ENCODE data around the gene HOXA11. TPM values are rescaled to one million over a fixed set of nuclear protein-coding genes. Genes with fewer than 3 reads are reported as not detected.

The HOXA11 gene
- polyA plus RNA-seq, 3 donors: 33.0 to 35.3 (median 34.6) TPM

DNA sequence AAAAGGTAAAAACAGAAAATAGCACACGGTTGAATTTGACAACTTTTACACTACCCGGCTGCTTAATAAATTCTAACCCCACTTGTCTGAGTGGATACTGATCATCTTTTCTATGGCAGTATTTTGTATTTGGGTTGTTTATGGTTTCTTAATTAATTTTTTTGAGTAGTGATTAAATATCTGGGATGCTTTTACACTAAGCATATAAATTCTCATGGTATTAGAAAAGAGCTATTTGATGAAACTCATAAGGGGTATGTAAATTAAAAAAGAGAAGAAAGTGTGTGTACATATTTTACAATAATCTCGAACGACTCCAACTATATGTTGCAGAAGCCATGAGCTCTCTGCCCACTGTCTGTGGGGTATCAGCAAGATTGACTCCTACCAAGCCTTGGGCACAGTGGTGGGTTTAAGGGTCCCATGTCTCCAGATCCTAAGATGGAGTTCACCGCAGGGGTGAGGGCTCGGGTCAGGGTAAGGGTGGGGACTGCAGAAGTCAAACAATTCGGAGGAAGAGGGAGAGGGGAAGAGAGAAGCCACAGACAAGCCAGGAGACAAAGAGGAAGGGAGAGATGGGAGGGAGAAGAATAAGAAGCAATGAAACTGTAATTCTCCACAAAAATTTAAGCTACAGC lies 22.4 kb upstream of the HOXA11 start:
- no peak for DNase-seq (ENCODE audit: low read depth in 3 of 3, low spot score in 2 of 3)

DNA sequence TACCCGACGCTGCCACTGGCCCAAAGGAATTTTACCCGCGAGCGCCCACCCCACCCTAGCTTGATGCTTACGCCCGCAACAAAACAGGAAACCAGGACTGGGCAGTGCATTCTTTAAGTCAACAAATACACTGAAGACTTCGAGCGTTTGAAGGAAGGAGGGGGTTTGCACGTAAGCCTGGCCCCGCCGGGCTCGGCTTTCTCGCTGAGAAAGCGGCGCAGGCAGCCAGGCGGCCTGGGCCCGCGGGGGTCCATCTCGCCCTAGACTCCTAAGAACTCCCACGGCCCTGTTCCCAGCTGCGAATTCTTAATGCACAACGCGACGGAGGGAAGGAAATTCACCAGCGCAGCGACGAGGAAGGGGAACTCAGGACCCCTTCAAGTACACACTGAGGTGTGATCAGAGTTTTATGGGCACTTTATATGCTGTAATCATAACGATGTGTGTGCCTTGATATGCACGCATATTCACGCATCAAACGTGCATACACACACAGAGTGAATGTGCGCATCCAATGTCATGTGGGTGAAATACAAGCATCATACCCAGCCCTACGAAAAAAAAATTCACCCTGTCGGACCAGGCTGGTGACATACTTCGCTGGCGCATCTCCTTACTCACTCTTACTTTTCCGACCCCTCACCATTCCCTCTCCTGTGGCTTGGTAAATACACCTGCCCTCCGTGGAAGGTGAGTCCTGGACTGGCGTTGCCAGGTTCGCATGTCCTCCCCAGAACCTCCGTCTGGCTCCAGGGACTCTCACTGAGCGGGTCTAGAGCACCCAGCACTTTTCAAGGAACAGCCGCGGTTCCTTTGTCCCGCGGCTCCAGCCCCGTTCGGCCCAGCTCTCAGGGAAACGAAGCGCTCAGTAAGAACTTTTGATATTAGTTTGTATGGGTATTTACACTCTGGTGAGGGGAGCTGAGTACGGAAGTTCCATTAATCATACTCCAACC lies 20.6 kb upstream of the HOXA11 start:
- no peak for DNase-seq (ENCODE audit: low read depth in 3 of 3, low spot score in 2 of 3)

DNA sequence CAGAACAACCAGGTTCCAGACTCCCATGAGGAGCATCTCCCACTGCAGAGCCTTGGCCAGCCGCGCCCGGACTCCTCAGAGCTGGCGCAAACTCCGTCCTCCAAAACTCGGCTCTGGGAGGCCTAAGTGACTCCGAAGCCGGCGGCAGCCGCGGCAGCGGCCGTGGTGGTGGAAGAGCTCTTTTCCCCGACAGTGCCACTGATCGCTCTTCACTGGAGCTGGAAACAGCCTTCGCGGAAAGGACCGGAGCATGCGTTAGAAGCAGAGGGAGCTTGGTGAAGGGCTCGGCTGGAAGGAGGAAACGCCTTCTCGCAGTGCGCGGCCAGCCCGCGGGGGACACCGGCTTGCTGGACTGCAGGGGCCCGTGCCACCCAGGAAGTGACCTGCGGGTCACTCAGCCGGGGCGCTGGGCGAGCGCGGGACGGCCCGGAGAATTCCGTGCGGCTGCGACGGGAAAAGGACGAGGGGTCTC lies 19.9 kb upstream of the HOXA11 start:
- no peak for DNase-seq (ENCODE audit: low read depth in 3 of 3, low spot score in 2 of 3)

DNA sequence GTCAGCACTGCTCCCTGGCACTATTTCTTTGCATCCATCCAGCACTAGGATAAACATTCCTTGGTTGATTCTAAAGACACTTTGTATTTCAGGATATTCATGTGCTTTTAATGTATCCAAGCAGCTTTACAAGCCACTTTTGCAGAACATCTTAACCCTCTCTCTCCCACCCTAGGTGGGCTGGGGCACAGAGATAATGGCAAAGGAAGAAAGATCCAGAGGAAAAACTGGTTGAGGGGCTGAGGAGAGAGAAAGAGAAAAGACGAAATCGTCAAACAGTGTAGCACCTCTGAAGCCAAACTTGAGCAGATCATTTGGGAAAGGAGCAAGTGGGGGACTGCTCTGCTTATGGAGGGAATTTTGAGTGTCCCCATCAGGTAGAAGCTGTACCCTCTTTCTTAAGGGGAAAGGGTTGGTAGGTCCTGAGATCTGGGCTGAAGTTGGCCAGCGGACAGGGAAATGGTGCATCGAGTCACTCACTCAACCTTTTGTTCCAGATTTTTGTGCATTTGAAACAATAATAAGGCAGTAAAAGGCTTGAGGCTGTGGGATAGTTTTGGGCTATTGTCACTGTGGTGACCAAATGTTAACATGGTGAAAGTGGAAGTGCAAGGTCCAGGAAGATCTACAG lies 19.0 kb upstream of the HOXA11 start:
- DNase-seq (ENCODE audit: low read depth in 3 of 3, low spot score in 2 of 3): no peak

DNA sequence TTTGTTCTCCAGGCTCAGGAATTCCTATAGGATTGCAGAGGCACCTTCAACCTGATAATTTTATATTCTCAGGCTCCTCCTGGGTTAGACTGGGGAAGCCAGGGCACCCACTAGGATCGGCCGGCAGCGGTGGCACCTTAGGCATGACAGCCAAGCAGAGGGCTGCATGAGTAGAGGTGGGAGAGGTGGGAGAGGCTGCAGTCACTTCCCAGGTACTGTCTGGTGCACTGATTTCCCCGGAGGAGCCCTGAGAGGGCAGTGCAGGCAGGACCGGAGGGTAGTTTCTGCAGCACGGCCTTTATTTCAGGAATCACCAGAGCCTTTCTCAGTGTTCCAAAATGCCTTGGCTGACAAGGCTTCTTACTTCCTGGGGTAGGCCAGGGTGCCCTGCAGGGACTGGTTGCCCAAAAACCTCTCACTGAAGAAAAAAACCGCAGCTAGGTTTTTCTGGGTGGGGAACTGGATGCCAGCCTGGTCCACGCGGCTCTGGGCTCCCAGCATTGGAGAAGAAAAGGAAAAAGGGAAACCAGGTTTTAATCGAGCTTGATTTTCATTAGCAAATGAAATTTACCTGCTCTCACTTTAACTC lies 18.4 kb upstream of the HOXA11 start:
- no peak for DNase-seq (ENCODE audit: low read depth in 3 of 3, low spot score in 2 of 3)

DNA sequence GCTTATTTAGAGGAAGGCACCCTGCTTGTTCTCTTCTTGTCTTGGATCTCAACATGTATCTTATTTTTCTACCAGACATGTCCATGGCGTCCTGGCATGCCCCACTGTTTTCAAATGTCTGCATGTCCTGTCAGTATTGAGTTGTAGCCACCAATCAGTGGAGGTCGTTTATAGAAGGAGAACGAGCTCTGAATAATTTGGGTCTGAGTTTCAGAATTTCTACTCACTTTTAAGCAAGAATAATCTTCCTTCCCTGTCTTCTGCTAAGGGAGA lies 17.8 kb upstream of the HOXA11 start:
- no peak for DNase-seq (ENCODE audit: low read depth in 3 of 3, low spot score in 2 of 3)

DNA sequence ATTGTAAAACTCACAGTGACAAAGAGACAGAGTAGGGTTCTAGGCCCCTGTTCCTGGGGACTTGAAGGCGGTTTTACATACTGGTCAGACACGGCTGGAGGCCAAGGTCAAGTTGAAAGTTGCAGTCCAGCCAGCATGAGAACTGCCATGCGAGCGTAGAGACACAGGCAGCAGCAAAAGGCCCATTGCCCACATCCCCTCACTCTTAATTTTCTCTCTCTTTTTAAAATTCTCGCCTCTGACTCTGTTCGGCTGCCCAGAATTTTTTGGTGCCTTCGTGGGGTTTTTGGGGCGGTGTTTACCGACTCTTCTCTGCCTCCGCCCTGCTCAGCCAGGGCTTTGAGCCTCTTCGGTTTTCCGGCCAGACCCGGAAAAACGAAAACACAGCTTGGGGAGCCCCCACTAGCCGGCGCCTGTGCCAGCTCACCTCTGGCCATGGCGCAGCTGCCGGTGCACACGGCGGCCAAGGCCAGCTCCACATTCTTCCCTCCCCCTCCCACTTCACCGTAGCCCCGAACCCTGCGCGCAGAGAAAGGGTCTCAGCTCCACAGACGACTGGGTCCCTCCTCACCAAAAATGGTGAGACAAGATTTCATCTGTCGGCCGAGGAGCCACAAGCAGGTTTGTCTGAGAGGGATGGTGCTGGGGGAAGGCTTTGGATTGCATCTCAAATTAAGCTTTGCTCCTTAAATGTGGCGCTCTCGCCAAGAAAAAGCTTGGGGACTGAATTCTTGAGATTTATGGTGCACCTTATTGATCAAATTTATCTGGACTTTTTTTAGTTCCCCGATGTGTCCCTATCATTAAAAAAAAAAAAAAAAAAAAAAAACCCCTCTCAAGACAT lies 17.2 kb upstream of the HOXA11 start:
- no peak for DNase-seq (ENCODE audit: low read depth in 3 of 3, low spot score in 2 of 3)

DNA sequence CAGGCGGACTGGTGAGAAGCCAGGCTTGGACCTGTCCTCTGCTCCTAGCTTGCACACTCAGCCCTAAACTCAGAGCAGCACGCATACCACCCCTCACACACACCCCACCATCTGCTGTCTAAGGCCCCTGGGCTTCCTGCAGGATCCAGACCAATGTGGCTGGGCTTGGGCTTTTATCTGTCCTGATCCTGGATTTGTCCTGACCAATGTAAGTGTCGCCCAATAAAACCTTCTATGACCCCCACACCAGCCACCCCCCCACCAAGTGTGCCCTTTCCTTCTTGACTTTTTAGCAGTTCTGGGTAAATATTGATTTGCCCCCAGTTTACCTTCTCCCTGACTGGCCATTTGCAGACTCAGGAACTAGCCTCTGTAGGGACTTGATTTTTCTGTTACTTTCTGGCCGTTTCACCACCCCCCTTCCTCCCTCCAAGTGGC lies 16.6 kb upstream of the HOXA11 start:
- DNase-seq (ENCODE audit: low read depth in 3 of 3, low spot score in 2 of 3): no peak

DNA sequence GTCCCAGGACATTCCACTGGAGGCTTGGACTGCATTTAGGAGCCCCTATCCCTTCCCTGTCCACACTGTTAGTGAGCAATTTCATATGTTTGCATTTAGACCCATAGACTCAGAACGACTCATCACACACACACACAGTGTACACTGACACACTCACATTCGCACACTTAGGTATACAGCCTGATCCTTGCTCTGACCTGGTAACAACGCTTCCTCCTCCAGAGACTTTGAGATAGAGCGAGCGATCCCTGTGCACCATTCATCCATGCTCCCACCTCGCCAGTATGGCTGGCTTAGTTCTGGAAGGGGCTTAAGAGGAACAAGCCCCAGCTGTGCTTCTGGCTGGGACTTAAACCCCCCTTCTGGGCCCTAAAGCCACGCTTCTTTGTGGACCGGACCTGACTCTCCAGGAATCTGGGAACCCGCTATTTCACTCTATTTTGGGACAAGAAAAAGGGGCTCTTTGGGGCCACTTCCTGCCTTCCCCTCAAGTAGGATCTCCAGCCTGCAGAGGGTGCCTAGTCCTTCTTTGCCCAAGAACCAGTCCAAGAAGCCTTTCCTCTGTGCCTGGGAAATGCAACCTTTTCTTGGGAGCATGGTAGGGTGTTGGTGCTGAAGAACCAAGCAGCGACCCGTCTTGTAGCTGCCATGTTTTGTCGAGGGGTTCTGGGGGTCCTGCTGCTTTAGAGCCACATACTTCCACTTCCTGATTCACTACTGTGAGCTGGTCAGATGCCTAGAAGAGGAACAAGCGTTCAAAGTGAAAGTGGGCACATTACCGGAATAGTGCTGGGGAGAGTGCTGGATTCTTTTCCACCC lies 15.9 kb upstream of the HOXA11 start:
- no peak for DNase-seq (ENCODE audit: low read depth in 3 of 3, low spot score in 2 of 3)

DNA sequence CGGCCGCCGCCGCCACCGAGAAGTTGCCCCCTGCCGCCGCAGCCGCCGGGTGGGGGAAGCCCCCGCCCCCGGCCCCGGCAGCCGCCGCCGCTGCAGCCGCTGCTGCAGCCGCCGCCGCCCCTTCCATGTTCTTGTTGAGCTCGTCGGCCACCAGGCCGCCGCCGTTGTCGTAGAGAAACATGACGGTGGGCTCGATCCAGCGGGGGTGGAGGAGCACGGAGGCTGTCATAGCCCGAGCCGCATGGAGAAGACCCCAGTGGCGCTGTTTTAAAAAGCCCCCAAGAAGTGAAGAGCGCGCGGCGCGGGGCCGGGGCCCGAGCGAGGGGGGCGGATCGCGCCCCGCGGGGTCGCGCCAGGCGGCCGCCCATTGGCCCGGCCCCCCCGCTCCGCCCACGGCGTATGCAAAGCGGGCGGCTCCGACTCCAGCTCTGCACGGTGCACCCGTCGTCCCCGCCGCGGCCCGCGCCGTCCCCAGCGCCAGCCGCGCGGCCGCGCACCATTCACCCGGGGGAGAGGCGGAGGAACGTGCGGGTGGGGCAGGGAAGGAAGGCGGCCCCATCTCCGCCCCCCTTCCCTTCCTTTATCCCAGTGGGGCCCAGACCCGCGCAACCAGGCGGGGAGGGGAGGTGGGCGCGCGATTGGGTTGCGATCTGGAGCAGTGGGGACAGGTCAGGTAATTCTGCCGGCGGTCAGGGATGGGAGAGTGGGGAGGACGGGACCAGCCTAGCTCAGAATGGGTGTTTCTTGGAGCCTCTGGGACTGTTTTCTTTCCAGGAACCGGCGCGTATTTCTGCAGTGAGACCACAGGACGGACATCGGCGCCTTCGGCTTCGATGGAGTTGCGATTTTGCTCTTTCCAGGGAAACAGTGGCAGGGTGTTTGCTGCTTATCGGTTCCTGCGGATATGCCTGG lies 15.1 kb upstream of the HOXA11 start, which contains the start of gene HOXA13:
HOXA13 (minus strand) TSS at position 243 of the 912 bp plus-strand sequence; CDS start at position 229, 14 bp downstream.
- DNase-seq (ENCODE audit: low read depth in 3 of 3, low spot score in 2 of 3): no peak

DNA sequence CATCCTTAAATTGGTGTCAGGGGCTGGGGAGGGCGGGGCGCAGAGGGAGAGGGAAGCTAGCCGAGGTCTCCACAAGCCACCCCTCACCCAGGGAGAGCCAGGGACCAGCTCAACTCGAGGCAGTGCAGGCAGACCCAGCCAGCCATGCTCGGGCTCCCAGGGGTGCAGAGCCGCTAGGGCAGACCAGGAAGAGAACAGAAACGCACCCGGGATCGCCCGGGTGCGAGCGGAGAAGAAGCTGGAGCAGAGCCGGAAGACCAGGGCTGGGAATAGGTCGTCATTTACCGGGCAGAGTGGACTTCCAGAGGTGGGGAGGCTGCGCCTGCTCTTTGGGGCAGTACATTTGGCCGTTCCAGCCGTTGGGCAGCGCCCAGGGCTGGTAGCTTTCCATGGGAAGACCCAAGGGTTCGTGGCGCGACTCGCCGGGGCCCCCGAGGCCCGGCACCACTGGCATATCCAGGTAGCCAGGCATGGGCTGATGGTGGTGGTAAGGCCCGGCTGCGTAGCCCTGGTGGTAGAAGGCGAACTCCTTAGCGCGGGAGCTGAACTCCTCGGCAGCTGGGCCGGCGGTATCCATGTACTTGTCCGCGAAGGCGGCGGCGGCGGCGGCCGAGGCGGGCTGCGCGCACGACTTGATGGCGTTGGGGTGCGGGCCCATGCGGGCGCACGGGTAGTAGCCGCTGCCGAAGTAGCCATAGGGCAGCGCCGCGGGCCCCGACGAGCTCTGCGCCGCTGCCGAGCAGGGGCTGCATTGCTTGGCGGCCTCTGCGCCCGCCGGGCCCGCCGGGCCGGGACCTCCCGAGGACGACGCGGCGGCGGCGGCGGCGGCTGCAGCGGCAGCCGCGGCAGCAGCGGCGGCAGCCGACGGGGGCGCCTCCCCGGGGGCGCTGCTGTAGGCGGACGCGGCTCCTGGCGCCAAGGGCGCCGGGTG lies 14.1 kb upstream of the HOXA11 start:
- no peak for DNase-seq (ENCODE audit: low read depth in 3 of 3, low spot score in 2 of 3)

DNA sequence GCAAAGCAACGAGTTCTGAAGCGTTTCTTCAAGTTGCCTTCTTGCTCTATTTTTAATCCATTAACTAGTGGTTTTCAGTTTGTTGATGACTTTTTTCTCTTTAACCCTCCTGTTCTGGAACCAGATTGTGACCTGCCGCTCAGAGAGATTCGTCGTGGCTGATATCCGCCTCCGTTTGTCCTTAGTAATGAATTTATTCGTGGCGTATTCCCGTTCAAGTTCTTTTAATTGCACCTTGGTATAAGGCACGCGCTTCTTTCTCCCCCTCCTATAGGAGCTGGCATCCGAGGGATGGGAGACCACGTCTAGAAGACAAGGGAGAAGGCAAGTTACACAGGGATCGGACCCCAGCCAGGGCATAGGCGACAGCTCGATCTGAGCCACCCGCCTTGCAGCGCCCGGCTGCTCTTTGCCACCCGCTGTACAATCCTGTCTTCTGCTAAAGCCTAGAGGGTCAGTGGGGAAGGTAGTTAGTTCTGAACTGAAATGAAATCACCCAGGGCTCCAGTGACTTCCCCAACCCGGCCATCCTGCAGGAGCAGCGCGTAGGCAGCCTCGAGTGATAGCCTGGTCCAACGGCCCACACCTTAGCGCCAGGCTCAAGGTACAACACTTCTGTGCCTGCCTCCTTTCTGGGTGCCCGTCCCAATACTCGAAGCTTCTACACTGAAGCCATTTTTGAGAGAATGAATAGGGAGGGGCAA lies 13.3 kb upstream of the HOXA11 start:
- no peak for DNase-seq (ENCODE audit: low read depth in 3 of 3, low spot score in 2 of 3)

DNA sequence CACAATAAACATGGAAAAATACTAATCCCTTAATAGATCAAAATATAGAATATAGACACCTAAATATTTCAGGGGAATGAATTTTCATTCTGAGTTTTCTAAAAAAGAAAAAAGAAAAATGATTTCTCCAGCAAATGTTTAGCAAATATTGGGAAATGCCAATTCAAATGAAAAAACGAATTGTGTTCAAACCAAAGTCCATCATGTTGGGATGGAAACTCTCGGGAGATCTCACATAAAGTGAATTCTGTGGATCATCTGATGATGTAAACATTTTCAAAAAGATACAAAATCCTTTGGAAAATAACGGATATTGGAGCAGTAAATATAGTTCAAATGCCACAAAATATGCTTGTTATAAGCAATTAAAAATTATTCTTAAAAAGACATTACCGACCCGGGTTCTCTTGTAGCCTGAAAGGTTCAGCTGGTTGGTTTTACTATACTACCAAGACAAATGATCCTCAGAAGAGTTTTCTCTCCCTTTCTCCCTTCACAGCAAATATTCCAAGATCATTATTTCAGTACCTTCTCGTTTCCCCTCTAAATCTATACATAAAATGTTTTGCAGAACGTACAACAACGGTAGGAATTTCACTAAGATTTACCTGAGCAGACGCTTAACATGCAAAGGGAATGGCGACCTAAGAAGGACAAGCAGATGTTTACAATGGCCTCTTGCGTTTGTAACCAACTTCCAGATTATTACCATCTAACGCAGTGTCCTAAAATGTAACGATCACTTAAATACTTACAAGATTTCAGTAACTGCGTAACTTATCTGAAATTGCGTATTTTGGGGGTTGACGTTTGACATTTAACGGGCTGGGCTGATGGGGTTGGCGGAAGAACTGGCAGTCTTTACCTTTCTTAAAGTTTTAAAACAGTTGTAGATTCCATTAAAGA lies 12.4 kb upstream of the HOXA11 start:
- no peak for DNase-seq (ENCODE audit: low read depth in 3 of 3, low spot score in 2 of 3)

DNA sequence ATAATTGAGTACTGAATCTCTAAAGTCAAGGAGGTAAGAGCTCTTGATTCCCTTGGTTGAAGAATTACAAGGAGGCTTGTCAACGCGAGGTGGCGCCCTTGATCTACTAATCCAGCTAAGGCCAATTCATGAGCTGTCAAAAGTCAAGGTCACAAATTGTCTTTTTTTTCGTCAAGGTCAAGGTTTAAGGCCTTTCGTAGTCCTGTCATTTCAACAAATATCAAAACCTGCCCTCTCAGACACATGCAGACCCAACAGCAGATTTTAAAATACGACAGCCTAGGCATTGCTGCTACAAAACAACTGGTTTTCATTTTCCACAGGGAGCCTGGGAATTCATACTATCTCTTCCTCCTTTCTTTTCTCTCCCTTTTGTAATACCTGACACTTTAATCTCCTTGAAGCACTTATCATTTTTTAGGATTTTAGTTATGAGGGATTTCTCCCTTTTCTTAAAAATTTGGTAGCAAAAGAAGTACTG lies 11.3 kb upstream of the HOXA11 start:
- DNase-seq (ENCODE audit: low read depth in 3 of 3, low spot score in 2 of 3): no peak

DNA sequence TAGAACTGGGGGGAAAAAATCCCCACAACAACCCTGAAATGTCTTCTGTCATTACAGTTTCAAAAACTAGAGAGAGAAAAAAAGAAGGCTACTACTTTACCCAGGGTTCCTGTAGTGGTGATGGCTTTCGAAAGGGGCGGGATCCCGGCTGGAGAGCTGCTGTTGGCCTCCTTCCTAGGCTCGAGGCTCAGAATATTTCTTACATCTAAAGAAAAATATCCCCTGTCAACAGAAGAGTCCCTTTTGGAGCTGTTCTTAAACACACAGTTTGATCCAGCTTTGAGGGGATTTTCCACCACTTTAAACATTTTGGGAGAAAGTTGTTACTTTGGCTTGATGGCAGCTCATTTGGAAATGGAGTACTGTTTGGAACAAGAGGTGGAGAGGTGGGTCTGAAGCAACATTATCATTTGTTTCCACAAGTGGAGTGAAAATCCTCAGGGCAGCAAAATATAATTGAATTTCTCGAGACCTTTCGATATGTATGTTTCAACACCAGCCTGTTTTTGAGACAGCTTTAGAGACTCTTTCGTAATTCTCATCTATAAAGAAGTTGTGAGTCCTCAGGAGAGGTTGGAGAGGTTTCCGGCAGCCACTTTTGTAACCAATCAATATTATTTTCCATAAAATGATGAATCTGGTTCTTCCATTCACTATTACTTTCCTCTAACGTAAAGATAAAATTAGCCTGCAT lies 9.8 kb upstream of the HOXA11 start:
- DNase-seq (ENCODE audit: low read depth in 3 of 3, low spot score in 2 of 3): no peak
